SK-N-SH treated with all-trans-retinoic acid at 6 μM for 48 hours (cell line): ENCODE data around the gene EID3.

Experiments used
- BACH2 ChIP-seq: fragments of 250-450 bp; sonication (Bioruptor Pico); IDR thresholded peaks from 2 replicates; pipeline ENCODE4 v1.9.0; 2021; ENCODE audit warnings: mild to moderate bottlenecking, borderline replicate concordance
- CSDC2 ChIP-seq: fragments of 250-450 bp; sonication (Bioruptor Pico); IDR thresholded peaks from 2 replicates; pipeline ENCODE4 v1.5.0; 2020; ENCODE audit warnings: mild to moderate bottlenecking, moderate library complexity
- PATZ1 ChIP-seq: fragments of 250-450 bp; sonication (Bioruptor Pico); IDR thresholded peaks from 2 replicates; pipeline ENCODE4 v1.8.0; 2020; ENCODE audit warnings: mild to moderate bottlenecking, moderate library complexity, borderline replicate concordance
- TCF4 ChIP-seq: fragments of 250-450 bp; sonication (Bioruptor Pico); IDR thresholded peaks from 2 replicates; pipeline ENCODE4 v1.8.0; 2021; ENCODE audit warnings: mild to moderate bottlenecking, moderate library complexity, borderline replicate concordance
- ZNF8 ChIP-seq: fragments of 450-650 bp; formaldehyde crosslinking; IDR thresholded peaks from 2 replicates; pipeline ENCODE4 v1.5.0; 2020; ENCODE audit warnings: mild to moderate bottlenecking, moderate library complexity

- TF ChIP-seq PATZ1 (CRISPR knock-in tag), result no peak
- TF ChIP-seq CSDC2 (CRISPR knock-in tag), result no peak
- TF ChIP-seq TCF4, result no peak
- TF ChIP-seq BACH2 (CRISPR knock-in tag), result no peak
- no peak for TF ChIP-seq ZNF8 (CRISPR knock-in tag)
Measured at GRCh38 chr12:104345234-104346066, 41.9 kb downstream of the EID3 start.
